Right atrium auricular region (tissue), 2 donors: ENCODE results near the gene HECA. TPM values are rescaled to one million over a fixed set of nuclear protein-coding genes. Genes with fewer than 3 reads are reported as not detected.

Experiments
- total RNA-seq, 2 donors: library from RNA; depleted of rRNA; stranded (reverse); fragments of >200 nt; gene quantifications; one replicate each; pipeline ENCODE4 v1.1.0, GENCODE V29; 2016

The HECA gene
- total RNA-seq, 2 donors from 2014 or later, result 43.4 to 51.1 TPM

Other genes starting within 250 kb of the HECA start
- 10 to 100 TPM; 29.7 to 35.2 TPM for gene REPS1, start 146.8 kb upstream of the HECA start, total RNA-seq
- 10 to 100 TPM in 1 of 2 donors, 1 to 10 TPM in 1; 8.0 to 10.2 TPM for gene ABRACL, start 106.3 kb upstream of the HECA start, total RNA-seq
- 100 to 1,000 TPM in 1 of 2 donors, 10 to 100 TPM in 1; 74.7 to 132 TPM for gene TXLNB, start 156.9 kb downstream of the HECA start, total RNA-seq
- 100 to 1,000 TPM; 119 to 208 TPM for gene CITED2, start 239.6 kb downstream of the HECA start, total RNA-seq